ENCODE results near the gene SDK1.

Gene SDK1

DNA sequence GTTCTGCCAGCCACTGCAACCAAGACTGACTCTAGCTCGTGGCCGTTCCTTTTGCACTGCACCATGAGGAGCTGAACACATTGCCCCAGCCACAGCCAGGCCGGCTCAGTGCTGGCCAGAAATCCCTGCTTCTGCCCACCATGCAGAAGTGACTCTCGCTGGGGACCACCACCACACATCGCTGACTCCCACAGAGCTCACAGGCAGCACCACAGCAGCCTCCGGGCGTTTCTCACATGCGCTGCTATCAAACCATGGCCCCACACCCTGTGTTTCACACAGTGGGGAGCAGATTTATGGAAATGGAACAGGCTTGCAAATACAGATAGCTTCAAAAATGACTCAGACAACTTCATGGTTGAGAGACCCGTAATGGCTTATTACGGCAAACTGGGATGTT is 15.4 kb upstream of the SDK1 start:
- no peak for DNase-seq

DNA sequence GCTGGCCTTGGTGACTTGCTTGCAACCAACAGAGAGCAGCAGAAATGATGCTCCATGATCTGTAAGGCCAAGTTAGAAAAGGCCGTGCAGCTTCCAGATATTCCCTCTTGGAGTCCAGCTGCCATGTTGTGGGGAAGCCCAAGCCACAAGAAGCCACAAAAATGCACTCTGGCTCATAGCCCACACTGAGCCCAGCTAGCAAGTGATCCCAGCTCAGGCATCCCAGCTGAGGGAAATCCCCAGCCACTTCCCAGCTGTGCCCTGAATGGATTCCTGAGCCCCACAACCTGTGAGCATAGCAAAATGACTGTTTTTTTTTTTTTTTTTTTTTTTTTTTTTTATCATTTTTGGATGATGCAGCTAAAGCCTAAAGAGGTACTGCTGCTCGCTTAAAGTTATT is 11.1 kb upstream of the SDK1 start:
- no peak for DNase-seq

DNA sequence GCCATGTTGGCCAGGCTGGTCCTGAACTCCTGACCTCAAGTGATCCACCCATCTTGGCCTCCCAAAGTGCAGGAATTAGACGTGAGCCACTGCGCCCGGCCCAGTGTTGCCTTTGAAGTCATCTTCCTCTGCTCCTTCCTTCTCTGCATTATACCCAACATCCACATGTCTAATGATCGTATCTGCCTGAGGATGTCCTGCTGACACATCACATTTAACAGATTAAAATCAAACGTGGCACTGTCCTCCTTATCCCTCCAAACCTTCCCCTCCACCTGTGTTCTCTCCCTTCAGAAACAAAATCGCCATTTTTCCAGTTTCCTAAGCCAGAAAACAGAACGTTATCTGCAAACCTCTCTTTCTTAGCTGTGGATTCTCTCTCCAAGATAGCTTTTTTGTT is 8.4 kb upstream of the SDK1 start:
- DNase-seq: no peak

DNA sequence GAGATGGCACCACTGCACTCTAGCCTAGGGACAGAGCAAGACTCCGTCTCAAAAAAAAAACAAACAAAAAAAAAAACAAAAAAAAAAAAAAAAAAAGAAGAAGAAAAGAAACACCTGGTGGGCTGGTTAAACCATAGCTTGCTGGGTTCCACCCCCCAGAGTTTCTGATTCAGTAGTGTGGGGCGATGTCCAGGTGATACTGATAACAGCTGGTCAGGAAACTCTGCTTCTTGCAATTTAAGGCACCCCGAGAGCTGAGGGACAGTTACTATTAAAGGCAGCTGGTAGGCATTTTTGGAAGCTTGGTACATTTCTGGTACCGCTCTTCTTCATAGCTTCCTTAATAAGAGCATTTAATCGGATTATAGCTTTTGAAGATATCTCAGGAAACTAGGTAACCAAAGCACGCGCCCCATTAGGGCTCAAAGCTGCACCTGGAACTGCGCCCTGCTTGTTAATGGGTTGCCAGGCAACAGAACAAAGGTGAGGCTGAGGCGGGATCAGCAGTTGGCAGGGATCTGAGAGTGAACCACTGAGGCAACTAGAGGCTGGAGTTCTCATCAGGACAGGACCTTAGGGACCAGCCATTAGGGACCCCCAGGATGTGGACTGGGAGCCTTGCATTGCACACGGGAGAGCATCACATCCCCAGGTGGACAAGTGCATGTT is 6.5 kb upstream of the SDK1 start:
- no peak for DNase-seq

DNA sequence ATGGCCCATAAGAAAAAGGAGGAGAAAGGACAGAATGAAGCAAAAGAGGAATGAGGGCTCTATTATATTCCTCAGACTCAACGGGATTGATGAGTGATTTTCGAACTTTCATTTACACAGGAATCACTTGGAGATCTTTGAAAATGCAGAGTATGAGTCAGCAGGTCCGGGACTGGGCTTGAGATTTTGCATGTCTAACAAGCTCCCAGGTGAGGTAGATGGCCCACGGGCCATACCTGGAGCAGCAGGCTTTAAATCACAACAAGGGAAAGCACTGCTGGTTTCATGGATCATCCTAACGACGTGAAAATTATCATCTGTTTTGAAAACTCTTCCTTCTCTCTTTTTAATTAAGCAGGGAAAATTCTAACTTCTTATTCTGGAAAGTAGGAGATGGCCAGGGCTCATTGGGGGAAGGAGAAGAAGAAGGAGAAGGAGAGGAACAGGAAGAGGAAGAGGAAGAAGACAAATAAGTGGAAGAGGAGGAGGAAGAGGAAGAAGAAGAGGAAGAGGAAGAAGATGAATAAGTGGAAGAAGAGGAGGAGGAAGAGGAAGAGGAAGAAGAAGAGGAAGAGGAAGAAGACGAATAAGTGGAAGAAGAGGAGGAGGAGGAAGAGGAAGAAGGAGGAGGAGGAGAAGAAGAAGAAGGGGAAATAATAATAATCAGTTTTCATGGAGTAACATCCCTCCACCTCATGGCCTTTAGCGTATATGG is 3.8 kb upstream of the SDK1 start:
- no peak for DNase-seq

DNA sequence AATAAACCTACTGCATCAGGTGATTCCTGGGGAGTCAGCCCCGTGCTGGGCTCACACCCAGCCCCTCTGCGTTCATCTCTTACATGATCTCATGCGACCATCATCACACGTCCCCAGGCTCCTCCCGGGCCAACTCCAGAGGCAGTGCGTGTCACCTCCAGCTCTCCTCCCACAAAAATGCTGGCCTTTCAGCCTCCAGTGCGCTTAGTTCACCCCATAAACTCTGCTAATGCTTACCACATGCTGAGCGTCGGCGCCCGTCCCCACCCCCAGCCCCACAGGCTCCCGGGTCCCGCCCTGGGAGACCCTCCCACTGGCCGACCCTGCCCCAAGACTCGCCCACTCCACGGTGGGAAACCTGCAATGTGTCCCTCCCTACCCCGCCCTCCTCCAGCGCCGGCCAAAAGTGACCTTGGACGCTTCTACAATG is 816 bp upstream of the SDK1 start:
- no peak for DNase-seq

DNA sequence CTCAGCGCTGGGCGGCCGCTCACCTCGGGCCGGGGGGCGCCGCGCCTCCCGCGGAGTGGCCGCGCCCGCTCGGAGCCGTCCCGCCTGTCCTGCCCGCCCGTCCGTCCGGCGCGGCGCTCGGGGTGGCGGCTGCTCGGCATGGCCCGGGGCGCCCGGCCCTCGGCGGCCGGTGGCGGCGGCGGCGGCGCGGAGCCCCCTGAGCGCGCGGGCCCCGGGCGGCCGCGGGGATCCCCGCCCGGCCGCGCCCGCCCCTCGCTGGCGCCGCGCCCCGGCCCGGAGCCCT is 338 bp downstream of the SDK1 start:
- no peak for DNase-seq

DNA sequence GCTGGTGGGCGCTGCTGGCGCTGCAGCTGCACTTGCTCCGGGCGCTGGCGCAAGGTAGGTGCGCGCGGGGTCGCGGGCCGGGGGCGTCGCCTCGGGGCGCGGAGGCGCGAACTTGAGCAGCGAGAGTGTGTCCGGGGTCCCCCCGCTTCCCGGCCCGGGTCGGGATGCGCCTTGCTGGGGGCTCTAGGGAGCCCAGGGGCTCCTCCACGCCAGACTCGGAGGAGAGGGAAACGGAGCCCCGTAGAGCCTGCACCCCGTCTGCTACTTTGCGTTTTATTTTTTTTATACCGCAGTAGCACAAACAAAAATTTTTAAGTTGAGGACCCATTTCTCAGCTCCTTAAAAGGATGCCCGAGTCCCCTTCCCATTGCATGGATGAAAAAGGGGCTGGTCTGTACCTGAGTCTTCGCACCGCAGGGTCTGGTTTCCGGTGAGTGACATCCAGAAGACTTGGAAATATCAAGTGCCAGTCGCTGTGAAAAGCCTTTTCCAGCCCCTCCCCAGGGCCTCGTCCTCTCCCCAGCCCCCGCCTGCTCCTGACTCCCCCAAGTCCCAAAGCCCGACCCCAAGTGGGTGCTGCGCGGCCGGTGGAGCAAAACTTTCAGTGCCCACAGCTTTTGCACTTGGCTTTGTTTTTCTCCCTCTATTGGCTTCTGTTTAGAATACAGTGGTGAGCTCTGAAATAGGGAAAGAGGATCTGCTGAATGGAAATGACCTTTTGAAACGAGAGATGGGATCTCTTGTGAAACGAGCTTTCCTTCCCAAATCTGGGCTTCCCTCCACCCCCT is 973 bp downstream of the SDK1 start:
- DNase-seq: no peak

DNA sequence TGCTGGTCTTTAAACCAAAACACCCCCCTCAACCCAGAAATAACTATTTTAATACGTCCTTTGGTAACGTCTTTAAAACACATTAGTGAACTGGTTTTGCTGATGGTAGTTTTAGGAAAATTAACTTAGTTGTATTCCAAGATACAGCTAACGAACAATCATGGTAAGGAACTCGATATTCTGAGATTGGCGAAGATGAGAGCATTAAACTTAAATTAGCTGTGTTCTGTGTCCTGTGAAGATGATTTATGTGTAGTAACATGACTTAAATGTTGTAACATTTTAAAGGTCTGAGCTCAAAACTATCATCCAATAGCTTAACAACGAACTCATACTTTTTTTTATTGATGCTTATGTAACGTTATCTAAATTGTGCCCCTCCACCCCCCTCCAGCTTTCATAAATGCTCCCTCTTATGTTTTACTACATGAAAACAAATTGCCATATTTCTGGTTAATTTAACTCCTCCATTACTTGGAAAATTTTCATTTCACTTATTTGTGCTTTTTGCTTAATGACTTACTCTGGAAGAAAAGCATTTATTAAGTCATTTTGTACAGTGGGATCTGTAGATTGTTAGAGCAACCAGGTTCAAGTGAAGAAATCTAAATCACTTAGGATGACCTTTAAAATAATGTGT is 1.7 kb downstream of the SDK1 start:
- no peak for DNase-seq

DNA sequence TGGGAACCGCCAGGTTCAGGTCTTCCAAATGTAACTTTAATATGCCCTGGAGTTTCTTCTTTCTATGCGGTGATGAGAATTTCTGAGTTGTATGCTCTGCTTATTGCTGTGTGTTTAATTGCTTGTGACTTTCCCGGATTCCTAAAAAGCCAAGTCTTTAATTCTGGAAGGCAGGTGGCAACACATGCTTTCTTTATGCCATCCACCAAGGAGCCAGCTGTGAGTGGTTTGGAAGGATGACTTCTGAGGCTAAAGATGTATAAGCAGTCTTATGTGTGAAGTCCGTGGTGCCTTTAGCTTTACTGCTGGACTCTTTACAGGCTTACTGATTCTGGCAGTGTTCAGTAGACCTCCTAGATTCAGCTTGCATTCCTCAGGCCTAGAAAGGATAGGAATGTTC is 3.1 kb downstream of the SDK1 start:
- no peak for DNase-seq

DNA sequence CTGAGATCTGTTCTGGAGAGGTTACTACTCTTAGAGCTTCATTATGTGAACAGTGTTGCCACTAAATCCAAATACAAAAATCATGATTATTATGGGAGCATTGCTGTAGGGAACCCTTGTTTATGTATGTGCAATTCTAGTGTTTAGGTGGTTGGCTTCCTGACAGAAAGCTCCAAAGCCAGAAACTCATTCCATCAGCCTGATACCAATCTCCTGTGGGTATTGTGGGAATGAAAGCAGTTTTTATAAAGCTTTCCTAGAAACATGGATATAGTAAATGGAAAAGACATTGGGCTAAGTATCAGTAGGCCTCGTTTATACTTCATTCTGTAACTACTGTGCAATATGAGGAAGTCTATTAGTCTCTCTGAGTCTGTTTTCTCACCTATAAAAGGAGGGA is 6.4 kb downstream of the SDK1 start:
- no peak for DNase-seq

DNA sequence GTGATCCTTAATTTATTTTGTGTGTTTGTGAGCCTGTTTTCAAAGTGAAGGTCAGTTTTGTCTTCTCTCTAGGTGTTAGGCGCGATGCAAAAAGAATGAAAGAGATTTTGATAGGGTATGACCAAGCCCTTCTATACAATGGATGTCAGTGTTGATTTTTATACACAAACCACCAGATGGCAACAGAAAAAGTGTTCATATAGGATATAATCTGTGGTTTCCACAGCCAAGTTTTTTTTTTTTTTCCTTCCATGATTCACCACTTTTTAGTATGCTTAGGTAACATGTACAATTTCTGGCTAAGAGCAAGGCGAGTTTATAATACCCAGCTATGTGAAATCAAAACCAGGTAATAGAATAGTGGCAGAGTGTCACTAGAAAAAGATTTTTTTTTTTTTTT is 8.1 kb downstream of the SDK1 start:
- DNase-seq: no peak

DNA sequence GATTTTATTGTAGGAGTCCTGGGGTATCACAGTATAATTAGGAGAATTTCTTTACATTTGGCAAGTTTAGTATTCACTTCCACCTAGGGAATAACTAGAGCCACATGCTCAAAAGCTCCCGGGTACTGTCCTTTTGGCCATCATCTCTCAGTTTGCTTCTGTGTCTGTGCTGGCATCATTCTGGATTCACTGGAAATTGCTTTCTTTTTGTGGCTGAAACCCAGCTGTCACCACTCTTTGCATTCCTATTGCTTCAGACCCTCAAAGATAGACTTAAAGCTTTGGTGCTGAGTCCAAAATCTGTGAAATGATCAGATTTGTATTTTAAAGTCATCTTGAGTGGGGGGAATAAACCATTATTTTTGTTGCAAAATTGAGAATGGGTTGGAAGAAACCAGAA is 8.9 kb downstream of the SDK1 start:
- DNase-seq: no peak

DNA sequence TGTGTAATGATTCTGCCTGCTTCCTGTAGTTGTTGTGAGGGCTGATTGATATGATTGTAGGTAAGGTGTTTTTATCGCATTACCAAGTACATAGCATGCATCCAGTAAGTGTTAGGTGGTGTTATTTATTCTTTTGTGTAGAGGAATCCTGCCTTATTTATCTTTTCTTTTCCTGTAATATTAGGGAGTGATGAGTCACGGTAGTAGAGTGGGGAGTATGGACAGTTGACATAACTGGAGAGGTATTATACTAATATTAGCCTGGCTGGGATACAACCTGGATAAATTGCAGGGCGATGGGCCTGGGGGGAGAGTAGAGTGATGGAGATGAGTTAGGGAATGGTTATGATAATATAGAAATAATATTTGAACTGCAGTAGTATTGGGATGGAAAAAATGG is 9.8 kb downstream of the SDK1 start:
- DNase-seq: no peak

DNA sequence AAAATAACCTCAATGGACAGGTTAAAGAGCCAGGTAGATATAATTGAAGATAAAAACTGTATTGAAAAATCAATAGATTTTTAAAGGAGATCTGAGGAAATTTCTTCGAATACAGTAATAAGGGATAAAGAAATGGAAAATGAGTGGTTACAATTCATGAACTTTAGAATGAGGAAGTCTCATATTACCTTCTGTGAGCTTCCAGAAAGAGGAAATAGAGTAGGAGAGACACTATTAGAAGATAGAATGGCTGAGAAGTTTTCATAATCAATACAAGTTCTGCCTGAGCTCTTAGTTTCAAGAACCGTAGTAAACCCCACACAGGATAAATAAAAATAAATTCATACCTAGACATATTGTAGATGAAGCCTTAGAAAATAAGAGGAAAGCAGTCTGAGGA is 11.5 kb downstream of the SDK1 start:
- no peak for DNase-seq

DNA sequence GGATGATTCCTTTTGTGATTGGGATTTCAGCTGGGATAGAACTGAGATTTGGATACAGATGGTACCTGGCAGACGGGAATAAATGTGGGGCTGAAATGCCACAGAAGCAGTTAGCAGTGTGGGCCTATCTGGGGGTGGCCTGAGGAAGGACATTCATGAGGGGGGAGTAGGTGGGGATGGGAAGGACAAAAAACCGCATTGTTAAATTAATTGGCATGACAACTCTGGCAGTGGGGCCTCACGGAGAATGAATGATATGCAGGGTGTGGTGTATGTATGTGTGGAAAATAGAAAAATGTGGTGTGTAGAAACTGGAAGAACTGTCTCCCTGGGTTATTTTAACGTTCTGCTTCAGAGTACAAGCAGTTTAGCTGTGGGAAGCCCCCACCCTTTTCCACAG is 17.8 kb downstream of the SDK1 start:
- no peak for DNase-seq

DNA sequence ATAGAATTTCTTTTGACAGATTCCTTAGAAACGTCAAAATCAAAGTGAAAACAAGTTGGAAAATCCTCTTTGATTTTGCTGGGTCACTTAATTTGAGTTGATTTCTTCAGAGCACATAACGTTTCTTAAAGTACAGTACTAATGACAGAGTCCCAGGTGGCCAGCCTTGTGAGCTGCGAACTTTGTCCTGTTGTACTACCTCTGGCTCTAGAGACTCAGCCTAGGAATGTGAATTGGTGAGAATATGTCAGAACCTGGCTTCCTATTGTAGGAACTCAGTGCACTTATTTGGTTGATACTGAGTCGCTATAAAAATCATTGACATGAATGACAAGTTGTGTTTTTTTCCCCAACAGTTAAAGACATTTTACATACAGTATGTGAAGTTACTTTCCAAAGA is 20.2 kb downstream of the SDK1 start:
- DNase-seq: no peak

DNA sequence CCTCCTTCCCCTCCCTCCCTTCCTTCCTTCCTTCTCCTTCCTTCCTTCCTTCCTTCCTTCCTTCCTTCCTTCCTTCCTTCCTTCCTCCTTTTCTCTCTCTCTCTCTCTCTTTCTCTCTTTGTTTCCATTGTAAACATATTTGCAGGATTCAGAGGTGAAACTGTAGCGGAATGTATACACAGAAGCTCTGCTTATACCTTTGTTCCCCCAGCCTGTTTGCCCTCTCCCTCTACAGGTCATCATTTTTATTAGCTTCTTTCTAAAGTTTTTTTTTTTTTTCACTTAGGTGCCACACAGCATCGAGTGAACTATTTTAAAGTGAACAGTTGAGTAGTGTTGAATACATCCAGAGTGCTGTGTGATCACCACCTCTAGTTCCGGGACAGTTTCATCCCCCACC is 20.7 kb downstream of the SDK1 start:
- DNase-seq: no peak

DNA sequence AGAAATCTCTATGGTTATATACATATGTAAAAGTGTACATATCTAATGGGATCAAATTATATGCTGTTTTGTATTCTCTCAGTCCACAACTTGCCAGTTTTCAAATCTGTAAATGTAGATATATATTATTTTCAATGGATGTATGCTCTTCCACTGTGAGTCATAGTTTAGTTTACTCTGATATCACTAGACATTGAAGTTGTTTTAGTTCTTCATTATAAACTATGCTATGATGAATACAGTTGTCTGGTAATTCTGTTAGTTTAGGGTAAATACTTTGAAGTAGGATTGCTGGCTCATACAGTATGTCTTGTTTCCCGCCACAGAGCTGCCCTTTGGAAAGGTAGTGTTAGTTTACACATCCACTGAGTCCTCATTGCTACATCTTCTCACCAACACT is 25.2 kb downstream of the SDK1 start:
- DNase-seq: no peak

DNA sequence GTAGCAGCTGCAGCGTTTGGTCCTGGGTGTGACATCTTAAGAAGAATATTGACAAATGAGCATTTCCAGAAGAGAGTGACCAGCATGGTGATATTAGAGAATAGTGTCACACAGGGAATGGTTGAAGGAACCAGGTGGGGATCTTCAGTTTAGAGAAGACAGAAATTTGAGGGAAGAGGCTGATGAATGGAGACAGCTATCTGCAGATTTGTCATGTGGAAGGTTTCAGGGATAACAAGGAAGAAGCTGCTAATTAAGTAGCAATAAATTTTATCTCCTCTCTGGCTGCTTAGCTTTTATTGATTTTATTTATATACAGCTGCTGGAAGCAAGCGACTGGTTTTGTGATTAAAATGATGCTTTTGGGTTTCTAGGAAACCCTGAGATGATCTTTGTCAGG is 26.0 kb downstream of the SDK1 start:
- DNase-seq: no peak

DNA sequence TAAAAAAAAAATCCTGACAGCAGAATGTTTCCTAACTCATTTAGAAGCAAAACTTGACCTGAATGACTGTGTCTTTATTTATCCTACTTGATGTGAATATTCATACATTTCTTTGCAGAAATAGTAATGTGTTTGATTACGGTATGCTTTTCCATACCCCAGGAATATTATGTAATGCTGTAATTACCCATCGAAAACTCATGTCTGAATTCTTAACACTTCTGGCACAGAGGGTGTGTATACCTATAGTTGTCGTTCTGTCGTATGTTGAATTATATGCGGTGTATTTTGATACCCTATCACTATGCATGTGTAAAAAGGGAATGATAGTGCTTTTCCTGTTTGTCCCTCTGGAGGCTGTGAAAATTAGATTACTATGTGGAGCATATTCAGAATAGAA is 26.6 kb downstream of the SDK1 start:
- DNase-seq: no peak

DNA sequence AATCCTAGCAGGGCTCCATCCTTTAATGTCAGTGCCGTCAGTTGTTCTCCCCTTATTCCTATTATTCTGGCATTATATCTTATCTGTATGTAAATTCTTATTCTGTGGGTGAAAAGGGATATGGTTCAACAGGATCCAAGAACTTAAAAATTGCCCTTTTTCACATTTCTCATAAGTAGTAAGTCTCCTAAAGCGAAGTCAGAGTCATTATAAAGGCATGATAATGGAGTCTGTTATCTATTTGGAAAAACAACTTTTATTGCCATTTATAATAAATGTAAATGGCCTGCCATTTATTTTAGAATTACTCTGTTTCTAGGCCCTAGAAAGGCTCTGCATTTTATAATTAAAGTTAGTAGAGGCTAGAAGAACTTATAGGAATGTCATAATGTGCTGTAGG is 31.3 kb downstream of the SDK1 start:
- DNase-seq: no peak

DNA sequence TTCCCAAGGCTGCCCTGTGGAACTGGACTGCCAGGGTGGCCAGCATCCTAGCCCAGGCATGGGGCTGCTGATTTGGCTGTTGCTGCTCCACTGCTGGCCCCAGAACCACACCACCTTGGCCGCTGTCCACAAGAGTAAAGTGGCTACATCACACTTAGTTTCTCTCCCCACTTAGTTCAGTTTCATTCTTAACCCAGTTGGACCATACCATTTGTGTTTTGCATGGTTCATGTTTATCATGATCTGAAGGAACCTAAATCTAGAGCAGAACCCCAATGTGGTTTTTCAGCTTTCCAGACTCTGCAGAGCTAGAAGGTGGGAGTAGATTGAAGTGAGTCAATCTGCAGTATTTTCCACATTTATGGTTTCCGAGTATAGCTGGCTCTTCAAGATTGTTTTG is 32.8 kb downstream of the SDK1 start:
- no peak for DNase-seq

DNA sequence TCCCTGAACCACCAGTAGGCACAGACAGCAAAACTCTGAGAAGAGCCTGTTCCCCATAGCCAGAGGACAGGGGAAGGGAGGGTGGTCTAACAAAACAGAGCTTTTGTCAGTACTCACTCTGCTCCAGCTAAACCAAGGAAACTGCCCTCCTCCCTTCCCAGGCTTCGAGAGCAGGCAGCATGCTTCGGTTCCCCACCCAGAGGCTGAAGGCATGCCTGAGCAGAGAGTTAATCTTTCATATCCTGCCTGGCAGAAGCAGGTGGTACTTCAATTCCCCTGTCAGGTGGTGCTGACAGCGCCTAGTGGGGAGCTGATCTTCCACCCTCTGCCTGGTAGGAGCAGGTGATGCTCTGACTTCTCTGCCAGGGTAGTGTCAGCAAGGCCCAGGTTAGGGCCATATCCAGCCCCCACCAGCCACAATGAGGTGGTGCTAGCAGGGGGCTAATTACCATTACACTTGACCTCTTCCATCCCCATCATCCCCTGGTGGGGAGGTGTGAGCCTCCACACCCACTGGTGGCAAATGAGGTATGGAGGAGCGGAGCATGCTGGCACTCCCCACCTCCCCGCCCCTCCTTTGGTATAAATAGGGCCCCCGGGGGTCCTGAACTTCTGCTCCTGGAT is 35.1 kb downstream of the SDK1 start:
- DNase-seq: no peak
